ENCODE measurements around the gene PPP2R2C.

The PPP2R2C gene

DNA sequence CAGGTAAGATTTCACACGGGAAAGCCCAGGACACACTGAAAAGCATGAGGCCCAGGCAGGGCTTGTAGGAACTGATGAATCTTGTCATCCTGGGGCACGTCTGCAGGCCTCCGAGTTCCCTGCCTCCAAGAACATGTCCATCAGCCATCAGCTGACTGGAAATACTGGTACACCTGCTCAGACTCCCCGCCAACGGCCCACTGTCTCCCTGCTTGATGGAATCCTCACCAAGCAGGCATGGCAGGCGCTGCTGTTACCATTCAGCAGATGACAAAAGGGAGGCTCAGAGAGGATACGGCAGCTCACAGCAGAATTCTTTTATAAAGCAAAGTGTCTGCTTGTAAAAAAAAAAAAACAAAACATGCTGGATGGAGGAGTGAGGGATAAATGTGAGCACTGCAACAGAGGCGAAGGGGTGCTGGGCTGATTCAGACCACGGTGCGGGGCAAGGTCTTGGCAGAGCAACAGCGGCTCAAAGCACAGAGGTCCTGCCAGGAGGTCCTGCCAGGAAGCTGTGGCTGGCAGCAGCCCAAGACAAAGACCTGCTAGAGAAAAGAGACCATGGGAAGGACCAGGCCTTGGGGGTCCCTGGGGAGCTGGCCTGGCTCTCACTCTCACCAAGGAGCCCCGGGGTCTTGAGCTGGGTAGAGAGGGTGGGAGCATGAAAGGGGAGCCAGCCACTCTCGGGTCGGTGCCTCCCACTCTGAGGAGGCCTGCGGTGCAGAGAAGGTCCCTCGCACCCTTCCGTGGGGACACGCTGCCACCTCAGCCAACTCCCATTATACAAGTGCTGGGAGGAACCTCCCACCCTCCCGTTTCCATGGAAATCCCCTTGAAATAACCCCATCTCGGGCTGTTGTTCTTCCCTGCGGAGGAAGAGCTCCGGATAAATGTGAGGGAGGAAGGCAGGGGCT is 25.6 kb downstream of the PPP2R2C start:
- no peak for DNase-seq

GRCh38 chr4:6446130-6446482 is 26.3 kb downstream of the PPP2R2C start:
- no peak for DNase-seq

GRCh38 chr4:6445403-6446129 is 26.8 kb downstream of the PPP2R2C start:
- DNase-seq: no peak

GRCh38 chr4:6444582-6444981 is 27.8 kb downstream of the PPP2R2C start:
- DNase-seq: no peak

DNA sequence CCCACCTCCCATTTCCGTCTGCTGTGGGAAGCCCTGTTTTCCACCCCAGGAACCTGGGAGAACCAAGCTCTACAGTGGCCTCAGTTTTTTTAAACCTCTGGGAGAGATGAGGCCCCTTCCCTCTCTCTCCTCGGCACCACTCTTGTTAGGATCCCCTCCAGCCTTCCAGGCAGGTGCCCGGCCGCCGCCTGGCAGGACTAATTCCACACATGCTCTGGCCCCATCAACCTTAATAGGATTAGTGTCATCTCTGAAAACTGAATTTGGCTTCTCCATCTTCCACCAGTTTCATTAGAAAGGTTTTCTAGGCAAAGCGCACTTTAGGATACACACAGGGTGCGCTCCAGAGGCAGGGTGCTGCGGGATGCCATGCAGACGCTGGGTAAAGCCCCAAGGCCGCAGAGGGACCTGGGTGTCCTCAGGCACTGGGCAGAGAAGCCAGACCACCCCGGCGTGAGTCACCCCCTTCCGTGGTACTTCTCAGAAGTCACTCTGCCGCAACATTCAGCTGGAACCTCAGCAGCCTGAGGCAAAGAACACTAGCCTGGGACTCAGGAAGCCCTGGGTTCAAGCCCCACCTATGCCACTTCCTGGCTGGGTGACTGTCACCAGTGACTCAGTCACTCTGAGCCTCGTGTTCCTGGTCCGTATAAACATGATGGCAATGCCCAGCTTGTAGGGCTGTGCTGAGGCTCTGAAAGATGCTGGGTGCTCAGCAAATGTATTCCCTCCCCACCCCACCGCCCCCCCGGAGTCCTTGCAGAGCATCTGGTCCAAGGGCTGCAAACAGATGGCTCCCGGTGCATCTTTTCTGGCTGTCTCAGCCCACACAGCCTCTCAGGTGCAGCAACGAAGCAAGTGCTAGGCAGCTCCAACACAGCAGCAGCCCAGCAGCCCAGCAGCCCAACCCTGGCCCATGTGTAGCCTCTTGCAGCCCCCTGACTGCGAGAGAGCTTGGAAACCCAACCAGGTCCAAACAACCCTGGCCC is 29.1 kb downstream of the PPP2R2C start:
- DNase-seq: peak; percentile 5

- DNase-seq: no peak
Measured at GRCh38 chr4:6442555-6442954, 29.9 kb downstream of the PPP2R2C start.

DNA sequence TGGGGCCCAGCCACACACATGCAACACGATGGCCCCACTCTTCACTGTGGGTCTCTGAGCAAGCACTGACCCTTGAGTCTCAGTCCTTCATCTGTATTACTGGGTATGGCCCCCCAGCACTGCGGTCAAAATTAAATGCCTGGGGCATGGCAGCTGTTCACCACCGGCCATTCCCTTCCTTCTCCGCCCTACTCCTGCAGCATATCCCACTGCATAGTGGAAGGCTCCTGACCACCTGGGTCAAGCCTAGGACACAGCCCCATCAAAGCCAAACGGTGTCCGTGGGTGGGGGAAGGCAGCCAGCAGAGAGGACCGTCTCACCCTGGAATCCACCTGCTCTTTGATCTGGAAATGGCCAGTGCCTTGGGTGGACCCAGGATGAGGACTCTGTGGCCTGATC is 30.7 kb downstream of the PPP2R2C start:
- DNase-seq: no peak

DNA sequence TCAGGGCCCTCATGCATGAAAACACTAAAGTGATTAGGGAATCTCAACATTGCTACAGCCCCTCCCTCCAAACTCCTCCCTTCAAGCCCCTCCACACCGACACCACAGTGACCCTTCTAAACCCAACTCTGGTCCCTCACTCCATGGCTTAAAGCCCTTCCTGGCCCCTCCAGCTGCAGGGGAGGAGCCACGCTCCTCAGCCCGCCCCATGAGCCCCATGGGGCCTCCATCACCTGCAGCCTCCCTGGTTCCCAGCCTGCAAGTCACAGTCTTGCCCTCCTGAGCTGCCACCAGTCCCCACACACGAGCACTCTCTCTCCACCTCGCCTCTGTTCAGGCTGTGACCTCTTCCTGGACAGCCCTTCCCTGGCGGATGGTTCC is 31.2 kb downstream of the PPP2R2C start:
- DNase-seq: no peak

GRCh38 chr4:6440506-6441201 is 31.8 kb downstream of the PPP2R2C start:
- DNase-seq: no peak

GRCh38 chr4:6439120-6439762 is 33.2 kb downstream of the PPP2R2C start:
- no peak for DNase-seq

DNA sequence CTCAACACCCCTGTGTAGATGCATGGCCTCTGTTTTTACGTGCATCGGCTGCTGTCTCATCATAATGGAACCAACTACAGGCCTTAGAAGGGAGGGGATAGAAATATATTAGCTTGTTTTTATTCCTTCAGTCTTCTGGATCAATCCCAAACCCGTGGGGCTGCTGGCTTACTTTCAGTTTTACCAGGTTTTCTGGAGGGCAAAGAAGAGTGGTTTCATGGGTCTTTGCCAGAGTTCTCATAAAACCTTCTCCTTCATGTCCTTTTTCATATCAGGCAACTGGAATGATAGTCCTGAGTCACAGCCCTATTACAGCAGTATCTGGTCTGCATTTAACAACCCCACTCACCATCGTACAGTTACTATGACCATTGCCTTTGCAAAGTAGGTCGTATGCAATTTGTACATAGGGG is 34.6 kb downstream of the PPP2R2C start:
- no peak for DNase-seq

DNA sequence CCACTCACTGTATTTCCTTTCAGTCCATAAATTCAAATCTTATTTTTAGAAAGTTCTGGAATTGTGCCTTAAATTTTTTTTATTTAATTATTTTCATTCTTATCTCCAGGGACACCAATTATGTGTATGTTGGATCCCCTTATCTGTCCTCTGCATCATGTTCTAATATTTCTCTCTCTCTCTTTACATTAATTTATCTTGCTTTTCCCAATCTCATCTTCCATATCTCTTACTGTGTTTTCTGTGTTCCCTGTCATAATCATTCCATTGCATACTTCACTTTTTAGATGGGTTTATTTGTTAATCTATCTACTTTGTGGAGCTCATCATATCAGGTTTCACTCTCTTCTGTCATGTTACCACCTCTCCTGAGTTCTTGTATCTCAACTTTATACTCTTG is 37.4 kb downstream of the PPP2R2C start:
- no peak for DNase-seq

- no peak for DNase-seq
Measured at GRCh38 chr4:6430927-6431326, 41.5 kb downstream of the PPP2R2C start.

GRCh38 chr4:6427439-6428090 is 44.8 kb downstream of the PPP2R2C start:
- DNase-seq: no peak

GRCh38 chr4:6426571-6427438 is 45.6 kb downstream of the PPP2R2C start:
- DNase-seq: no peak

DNA sequence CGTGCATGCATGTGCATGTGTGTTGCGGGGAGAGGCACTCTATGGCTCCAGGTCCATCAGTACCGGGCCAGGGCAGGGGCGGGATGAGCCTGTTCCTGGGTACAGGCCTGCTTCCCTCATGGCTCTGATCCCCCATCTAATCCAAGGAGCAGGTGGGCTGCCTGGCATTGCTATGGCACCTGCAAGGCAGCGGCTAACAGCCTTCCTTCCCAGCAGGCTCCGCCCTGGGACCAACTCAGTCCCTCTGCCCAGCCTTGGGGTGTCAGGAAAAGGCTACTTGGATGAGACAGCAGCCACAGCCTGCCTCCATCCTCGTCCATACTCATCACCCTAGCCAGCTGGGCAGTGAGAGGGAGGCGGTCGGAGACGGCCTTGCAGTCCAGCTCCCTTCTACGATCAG is 46.5 kb downstream of the PPP2R2C start:
- DNase-seq: no peak

DNA sequence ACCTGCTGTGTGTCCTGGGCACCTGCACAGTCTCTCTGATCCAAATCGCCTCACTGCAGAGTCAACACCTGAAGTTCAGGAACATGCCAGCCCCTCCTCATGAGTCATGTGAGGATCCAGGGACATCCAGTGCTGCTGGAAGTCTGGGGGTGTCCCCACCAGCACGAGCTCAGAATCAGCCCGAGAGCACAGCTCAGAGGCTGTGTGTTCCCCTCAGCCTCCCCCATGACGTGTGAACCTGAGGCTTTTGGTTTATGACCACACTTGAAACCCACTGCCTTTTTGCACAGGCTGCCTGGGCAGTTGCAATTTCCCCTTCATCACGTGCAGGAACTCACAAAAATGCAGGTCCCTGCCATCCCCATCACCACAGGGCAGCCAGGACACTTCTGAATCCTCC is 47.1 kb downstream of the PPP2R2C start:
- DNase-seq: peak; percentile 11

- no peak for DNase-seq
Measured at GRCh38 chr4:6424425-6424824, 48.0 kb downstream of the PPP2R2C start.

- no peak for DNase-seq
Measured at GRCh38 chr4:6423575-6423974, 48.8 kb downstream of the PPP2R2C start.

DNA sequence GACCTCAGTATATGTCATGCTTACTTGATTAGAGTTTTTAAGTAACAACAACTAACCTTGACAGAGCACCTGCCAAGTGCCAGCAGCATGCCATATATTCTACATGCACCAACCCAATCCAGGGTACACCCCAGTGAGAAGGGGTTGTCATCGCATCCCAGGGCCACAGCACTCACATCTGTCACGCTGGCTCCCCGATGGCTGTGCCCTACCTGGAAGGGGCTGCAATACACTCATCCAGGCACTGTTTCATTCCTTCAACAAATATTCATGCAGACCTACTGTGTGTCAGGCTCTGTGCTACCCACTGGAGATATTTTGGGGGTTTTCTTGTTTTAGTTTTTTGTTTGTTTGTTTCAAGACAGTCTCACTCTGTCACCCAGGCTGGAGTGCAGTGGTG is 49.5 kb downstream of the PPP2R2C start:
- DNase-seq: no peak

Data from CD4-positive, alpha-beta T cell treated with Interferon gamma for 1 hour (primary cell).